GM23338 (cell line): ENCODE data around the gene SLC13A4.

Experiments
- CREB1 ChIP-seq: fragments of 250-450 bp; sonication (Bioruptor Pico); IDR thresholded peaks from 2 replicates; pipeline ENCODE4 v1.5.0; 2020; ENCODE audit warnings: low read depth, mild to moderate bottlenecking, moderate library complexity
- EZH2 ChIP-seq: fragments of 200-600 bp; sonication (generic); IDR thresholded peaks from one replicate; pipeline ENCODE4 v1.8.0; 2017; ENCODE audit warnings: antibody characterized with exemption, mild to moderate bottlenecking, low read depth; ENCODE audit not compliant: unreplicated experiment
- EZH2phosphoT487 ChIP-seq: fragments of 200-600 bp; sonication (generic); IDR thresholded peaks from one replicate; pipeline ENCODE4 v1.8.1; 2018; ENCODE audit warnings: antibody characterized with exemption; ENCODE audit not compliant: unreplicated experiment
- JUNB ChIP-seq: IDR thresholded peaks from one replicate; pipeline ENCODE4 v1.6.1; 2016; ENCODE audit warnings: antibody characterized with exemption; ENCODE audit not compliant: unreplicated experiment
- POLR2AphosphoS5 ChIP-seq: IDR thresholded peaks from 2 replicates; pipeline ENCODE4 v1.6.1; 2016; ENCODE audit warnings: antibody characterized with exemption, low read depth
- ZNF331 ChIP-seq: fragments of 250-450 bp; sonication (Bioruptor Pico); IDR thresholded peaks from 2 replicates; pipeline ENCODE4 v1.5.0; 2020; ENCODE audit warnings: low read depth, mild to moderate bottlenecking, moderate library complexity
- TF ChIP-seq, protein P1 (sequence below): IDR thresholded peaks from 2 replicates; pipeline ENCODE4 v1.6.1; 2016; ENCODE audit warnings: antibody characterized with exemption
- TF ChIP-seq, protein P2 (sequence below), 2 experiments: fragments of 200-600 bp in 1 of 2; sonication (generic) in 1 of 2; conservative IDR thresholded peaks; 2 replicates each; pipeline versions ENCODE4 v1.5.1 to v1.6.1; 2016 to 2017; ENCODE audit warnings: antibody characterized with exemption in 2 of 2, low read depth in 2 of 2, mild to moderate bottlenecking in 2 of 2, moderate library complexity in 1 of 2
- TF ChIP-seq, protein P3 (sequence below): IDR thresholded peaks from one replicate; pipeline ENCODE4 v1.6.1; 2018; ENCODE audit warnings: antibody characterized with exemption; ENCODE audit not compliant: unreplicated experiment

DNA sequence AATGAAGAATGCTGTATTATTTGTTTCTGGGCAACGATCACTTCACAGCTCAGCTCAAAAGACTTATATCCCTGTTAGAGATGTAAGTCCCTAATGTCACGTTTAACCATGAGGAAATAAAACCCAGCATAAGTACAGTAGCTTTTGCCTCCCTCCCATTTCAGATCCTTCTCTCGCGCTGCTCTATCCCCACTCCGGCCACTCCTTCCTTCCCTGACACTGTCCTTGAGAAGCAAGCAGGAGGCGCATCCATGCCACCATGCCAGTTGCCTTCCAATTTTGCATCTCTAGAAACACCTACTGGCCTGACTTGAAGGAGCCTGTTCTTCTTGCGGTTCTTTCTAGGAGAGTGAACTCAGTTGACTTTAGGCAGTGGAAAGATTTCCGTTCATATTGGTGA lies 19.4 kb upstream of the SLC13A4 start:
- TF ChIP-seq, protein P1, sequence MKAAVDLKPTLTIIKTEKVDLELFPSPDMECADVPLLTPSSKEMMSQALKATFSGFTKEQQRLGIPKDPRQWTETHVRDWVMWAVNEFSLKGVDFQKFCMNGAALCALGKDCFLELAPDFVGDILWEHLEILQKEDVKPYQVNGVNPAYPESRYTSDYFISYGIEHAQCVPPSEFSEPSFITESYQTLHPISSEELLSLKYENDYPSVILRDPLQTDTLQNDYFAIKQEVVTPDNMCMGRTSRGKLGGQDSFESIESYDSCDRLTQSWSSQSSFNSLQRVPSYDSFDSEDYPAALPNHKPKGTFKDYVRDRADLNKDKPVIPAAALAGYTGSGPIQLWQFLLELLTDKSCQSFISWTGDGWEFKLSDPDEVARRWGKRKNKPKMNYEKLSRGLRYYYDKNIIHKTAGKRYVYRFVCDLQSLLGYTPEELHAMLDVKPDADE, result no peak
- TF ChIP-seq EZH2, result no peak
- TF ChIP-seq, protein P2, sequence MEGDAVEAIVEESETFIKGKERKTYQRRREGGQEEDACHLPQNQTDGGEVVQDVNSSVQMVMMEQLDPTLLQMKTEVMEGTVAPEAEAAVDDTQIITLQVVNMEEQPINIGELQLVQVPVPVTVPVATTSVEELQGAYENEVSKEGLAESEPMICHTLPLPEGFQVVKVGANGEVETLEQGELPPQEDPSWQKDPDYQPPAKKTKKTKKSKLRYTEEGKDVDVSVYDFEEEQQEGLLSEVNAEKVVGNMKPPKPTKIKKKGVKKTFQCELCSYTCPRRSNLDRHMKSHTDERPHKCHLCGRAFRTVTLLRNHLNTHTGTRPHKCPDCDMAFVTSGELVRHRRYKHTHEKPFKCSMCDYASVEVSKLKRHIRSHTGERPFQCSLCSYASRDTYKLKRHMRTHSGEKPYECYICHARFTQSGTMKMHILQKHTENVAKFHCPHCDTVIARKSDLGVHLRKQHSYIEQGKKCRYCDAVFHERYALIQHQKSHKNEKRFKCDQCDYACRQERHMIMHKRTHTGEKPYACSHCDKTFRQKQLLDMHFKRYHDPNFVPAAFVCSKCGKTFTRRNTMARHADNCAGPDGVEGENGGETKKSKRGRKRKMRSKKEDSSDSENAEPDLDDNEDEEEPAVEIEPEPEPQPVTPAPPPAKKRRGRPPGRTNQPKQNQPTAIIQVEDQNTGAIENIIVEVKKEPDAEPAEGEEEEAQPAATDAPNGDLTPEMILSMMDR (conservative IDR thresholded peaks at IDR 0.05; ENCODE audit: low read depth in 2 of 2), result no peak
- TF ChIP-seq JUNB, result no peak
- no peak for TF ChIP-seq CREB1 (CRISPR knock-in tag)
- TF ChIP-seq POLR2AphosphoS5, result no peak
- TF ChIP-seq, protein P3, sequence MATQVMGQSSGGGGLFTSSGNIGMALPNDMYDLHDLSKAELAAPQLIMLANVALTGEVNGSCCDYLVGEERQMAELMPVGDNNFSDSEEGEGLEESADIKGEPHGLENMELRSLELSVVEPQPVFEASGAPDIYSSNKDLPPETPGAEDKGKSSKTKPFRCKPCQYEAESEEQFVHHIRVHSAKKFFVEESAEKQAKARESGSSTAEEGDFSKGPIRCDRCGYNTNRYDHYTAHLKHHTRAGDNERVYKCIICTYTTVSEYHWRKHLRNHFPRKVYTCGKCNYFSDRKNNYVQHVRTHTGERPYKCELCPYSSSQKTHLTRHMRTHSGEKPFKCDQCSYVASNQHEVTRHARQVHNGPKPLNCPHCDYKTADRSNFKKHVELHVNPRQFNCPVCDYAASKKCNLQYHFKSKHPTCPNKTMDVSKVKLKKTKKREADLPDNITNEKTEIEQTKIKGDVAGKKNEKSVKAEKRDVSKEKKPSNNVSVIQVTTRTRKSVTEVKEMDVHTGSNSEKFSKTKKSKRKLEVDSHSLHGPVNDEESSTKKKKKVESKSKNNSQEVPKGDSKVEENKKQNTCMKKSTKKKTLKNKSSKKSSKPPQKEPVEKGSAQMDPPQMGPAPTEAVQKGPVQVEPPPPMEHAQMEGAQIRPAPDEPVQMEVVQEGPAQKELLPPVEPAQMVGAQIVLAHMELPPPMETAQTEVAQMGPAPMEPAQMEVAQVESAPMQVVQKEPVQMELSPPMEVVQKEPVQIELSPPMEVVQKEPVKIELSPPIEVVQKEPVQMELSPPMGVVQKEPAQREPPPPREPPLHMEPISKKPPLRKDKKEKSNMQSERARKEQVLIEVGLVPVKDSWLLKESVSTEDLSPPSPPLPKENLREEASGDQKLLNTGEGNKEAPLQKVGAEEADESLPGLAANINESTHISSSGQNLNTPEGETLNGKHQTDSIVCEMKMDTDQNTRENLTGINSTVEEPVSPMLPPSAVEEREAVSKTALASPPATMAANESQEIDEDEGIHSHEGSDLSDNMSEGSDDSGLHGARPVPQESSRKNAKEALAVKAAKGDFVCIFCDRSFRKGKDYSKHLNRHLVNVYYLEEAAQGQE, result no peak
- TF ChIP-seq EZH2phosphoT487, result no peak
- no peak for TF ChIP-seq ZNF331 (CRISPR knock-in tag)
